ENCODE results near the gene NUP93. TPM values are rescaled to one million over a fixed set of nuclear protein-coding genes. Genes with fewer than 3 reads are reported as not detected.

The NUP93 gene
- total RNA-seq, 1 donor from 2014 or later: 27.1 TPM

GRCh38 chr16:56855946-56856345 is 126.0 kb downstream of the NUP93 start:
- Histone ChIP-seq H3K36me3 (no peaks in the 10 kb centered on the region), H3K9me3 (replicated peaks) (no peaks in the 10 kb centered on the region), H3K4me1 (no peaks in the 10 kb centered on the region), H3K4me3 (no peak overlapping the region), H3K27me3 (ENCODE audit: low read depth) (no peaks in the 10 kb centered on the region), H3K27ac (replicated peaks) (no peak overlapping the region)
- intact Hi-C loops (cut with micrococcal nuclease): no loop called here
- TF ChIP-seq CTCF (IDR thresholded peaks at IDR 0.05; ENCODE audit: borderline replicate concordance): no peak
- no peak for DNase-seq

- Histone ChIP-seq H3K4me3 (no peak overlapping the region), H3K27me3 (ENCODE audit: low read depth) (no peaks in the 10 kb centered on the region), H3K36me3 (no peaks in the 10 kb centered on the region), H3K9me3 (replicated peaks) (no peaks in the 10 kb centered on the region), H3K27ac (replicated peaks) (no peak overlapping the region), H3K4me1 (no peaks in the 10 kb centered on the region)
- TF ChIP-seq CTCF (IDR thresholded peaks at IDR 0.05; ENCODE audit: borderline replicate concordance): no peak
- no peak for DNase-seq
- intact Hi-C loops (cut with micrococcal nuclease): no loop called here
Observed at GRCh38 chr16:56856876-56857447, 127.0 kb downstream of the NUP93 start.

GRCh38 chr16:56858374-56858773 is 128.4 kb downstream of the NUP93 start:
- Histone ChIP-seq H3K27ac (replicated peaks) (no peak overlapping the region), H3K27me3 (ENCODE audit: low read depth) (no peaks in the 10 kb centered on the region), H3K4me3 (no peak overlapping the region), H3K4me1 (no peaks in the 10 kb centered on the region), H3K36me3 (no peaks in the 10 kb centered on the region), H3K9me3 (replicated peaks) (no peaks in the 10 kb centered on the region)
- intact Hi-C loops (cut with micrococcal nuclease): no loop called here
- DNase-seq: no peak
- TF ChIP-seq CTCF (IDR thresholded peaks at IDR 0.05; ENCODE audit: borderline replicate concordance): no peak

- no peak for DNase-seq
- intact Hi-C loops (cut with micrococcal nuclease): loop anchor here (10.0 kb wide), 2 partner anchors 85 to 185 kb away; no protein-coding TSS in a partner anchor
- Histone ChIP-seq H3K27me3 (ENCODE audit: low read depth) (no peaks in the 10 kb centered on the region), H3K9me3 (replicated peaks) (no peaks in the 10 kb centered on the region), H3K4me3 (no peak overlapping the region), H3K27ac (replicated peaks) (no peak overlapping the region), H3K36me3 (no peaks in the 10 kb centered on the region), H3K4me1 (no peaks in the 10 kb centered on the region)
- TF ChIP-seq CTCF (IDR thresholded peaks at IDR 0.05; ENCODE audit: borderline replicate concordance): no peak
Observed at GRCh38 chr16:56859636-56860035, 129.7 kb downstream of the NUP93 start.

- TF ChIP-seq CTCF (IDR thresholded peaks at IDR 0.05; ENCODE audit: borderline replicate concordance): no peak
- Histone ChIP-seq H3K4me3 (no peak overlapping the region), H3K9me3 (replicated peaks) (no peaks in the 10 kb centered on the region), H3K36me3 (no peaks in the 10 kb centered on the region), H3K4me1 (no peaks in the 10 kb centered on the region), H3K27me3 (ENCODE audit: low read depth) (no peaks in the 10 kb centered on the region), H3K27ac (replicated peaks) (no peak overlapping the region)
- intact Hi-C loops (cut with micrococcal nuclease): loop anchor here (10.0 kb wide), 2 partner anchors 84 to 184 kb away; no protein-coding TSS in a partner anchor
- no peak for DNase-seq
Observed at GRCh38 chr16:56860226-56861020, 130.5 kb downstream of the NUP93 start.
